Measurements from ENCODE around the gene ETV7.
"Not testable (repeated sequence)": the region's sequence is repeated elsewhere in the genome, so short reads cannot be mapped to it uniquely, and the experiment has no call there.

The ETV7 gene

GRCh38 chr6:36387440-36388303 lies at the start of gene ETV7:
TSS of gene ETV7 (minus strand) at chr6:36387669. CDS start at chr6:36387541, 128 bp downstream.
- DNase-seq (ENCODE audit: low read depth in 2 of 2): peak; percentile 26

- no peak for DNase-seq (ENCODE audit: low read depth in 2 of 2)
Measured at GRCh38 chr6:36436466-36436865, 49.0 kb upstream of the ETV7 start.

- DNase-seq (ENCODE audit: low read depth in 2 of 2): no peak
Measured at GRCh38 chr6:36432151-36432671, 44.7 kb upstream of the ETV7 start.

- no peak for DNase-seq (ENCODE audit: low read depth in 2 of 2)
Measured at GRCh38 chr6:36431197-36431596, 43.7 kb upstream of the ETV7 start.

DNA sequence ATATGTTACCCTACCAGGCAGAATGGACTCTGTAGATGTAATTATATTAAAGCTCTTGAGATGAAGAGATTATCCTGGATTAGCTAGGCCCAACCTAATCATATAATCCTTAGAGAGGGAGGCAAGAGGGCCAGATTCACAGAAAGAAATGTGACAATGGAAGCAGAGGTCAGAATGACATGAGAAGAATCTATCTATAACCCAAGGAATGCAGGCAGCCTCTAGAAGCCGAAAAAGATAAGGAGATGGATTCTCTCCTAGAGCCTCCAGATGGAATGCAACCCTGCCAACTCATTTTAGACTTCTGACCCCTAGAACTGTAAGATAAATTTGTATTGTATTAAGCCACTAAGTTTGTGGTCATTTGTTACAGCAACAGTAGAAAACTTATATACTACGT lies 42.9 kb upstream of the ETV7 start:
- no peak for DNase-seq (ENCODE audit: low read depth in 2 of 2)

- no peak for DNase-seq (ENCODE audit: low read depth in 2 of 2)
Measured at GRCh38 chr6:36428911-36429310, 41.4 kb upstream of the ETV7 start.

DNA sequence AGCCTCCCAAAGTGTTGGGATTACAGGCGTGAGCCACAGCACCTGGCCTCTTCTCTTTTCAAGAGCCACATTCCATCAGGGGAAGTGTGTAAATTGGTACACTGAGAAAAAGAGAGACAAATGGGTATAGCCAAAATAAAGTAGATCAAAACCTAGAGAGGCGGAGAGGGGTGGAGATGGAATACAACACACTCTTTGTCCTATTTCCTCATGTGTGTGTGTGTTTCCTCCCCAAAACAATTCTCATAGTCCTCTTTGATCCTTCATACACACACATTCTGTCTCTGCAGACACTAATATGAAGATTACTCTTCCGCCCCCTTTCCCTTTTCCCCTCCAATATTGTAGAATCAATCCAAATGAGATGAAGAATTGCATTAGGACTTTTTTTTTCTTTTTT lies 39.2 kb upstream of the ETV7 start:
- DNase-seq (ENCODE audit: low read depth in 2 of 2): no peak

GRCh38 chr6:36423101-36423824 lies 35.8 kb upstream of the ETV7 start:
- DNase-seq (ENCODE audit: low read depth in 2 of 2): peak; percentile 96 to 97

GRCh38 chr6:36422714-36423100 lies 35.2 kb upstream of the ETV7 start:
- DNase-seq (ENCODE audit: low read depth in 2 of 2): no peak

DNA sequence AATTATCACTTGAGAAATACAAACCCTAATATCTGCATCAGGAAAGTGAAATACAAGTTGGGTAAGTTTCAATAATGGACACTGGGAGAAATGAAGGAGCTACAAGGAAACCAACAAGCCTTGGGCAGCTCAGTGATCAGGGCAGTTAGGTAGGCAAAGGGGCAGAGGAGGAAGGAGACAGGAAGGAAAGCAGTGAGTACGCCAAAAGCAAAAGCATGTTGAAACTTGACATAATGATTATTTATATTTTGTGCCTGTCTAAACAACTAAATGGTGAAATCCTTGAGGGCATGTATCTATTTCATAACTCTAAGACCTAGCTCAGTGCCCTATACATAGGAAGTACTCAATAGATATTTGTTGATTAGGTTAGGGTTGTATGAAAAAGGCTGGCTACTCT lies 31.8 kb upstream of the ETV7 start:
- no peak for DNase-seq (ENCODE audit: low read depth in 2 of 2)

- DNase-seq (ENCODE audit: low read depth in 2 of 2): no peak
Measured at GRCh38 chr6:36418558-36418957, 31.1 kb upstream of the ETV7 start.

- DNase-seq (ENCODE audit: low read depth in 2 of 2): no peak
Measured at GRCh38 chr6:36414481-36414880, 27.0 kb upstream of the ETV7 start.

- no peak for DNase-seq (ENCODE audit: low read depth in 2 of 2)
Measured at GRCh38 chr6:36413489-36414480, 26.3 kb upstream of the ETV7 start.

DNA sequence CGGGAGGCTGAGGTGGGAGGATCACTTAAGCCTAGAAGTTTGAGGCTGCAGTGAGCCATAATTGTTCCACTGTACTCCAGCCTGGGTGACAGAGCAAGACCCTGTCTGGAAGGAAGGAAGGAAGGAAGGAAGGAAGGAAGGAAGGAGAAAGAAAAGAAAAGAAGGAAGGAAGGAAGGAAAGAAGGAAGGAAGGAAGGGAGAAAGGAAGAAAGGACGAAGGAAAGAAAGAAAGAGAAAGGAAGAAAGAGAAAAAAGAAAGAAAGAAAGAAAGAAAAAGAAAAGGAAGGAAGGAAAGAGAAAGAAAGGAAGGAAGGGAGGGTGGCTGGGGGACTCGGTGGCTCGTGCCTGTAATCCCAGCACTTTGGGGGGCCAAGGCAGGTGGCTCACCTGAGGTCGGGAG lies 22.2 kb upstream of the ETV7 start:
- DNase-seq (ENCODE audit: low read depth in 2 of 2): not testable (repeated sequence)

- no peak for DNase-seq (ENCODE audit: low read depth in 2 of 2)
Measured at GRCh38 chr6:36404164-36404563, 16.7 kb upstream of the ETV7 start.

- no peak for DNase-seq (ENCODE audit: low read depth in 2 of 2)
Measured at GRCh38 chr6:36402481-36402880, 15.0 kb upstream of the ETV7 start.

- no peak for DNase-seq (ENCODE audit: low read depth in 2 of 2)
Measured at GRCh38 chr6:36399970-36400369, 12.5 kb upstream of the ETV7 start.

- DNase-seq (ENCODE audit: low read depth in 2 of 2): no peak
Measured at GRCh38 chr6:36392621-36393020, 5.2 kb upstream of the ETV7 start.

DNA sequence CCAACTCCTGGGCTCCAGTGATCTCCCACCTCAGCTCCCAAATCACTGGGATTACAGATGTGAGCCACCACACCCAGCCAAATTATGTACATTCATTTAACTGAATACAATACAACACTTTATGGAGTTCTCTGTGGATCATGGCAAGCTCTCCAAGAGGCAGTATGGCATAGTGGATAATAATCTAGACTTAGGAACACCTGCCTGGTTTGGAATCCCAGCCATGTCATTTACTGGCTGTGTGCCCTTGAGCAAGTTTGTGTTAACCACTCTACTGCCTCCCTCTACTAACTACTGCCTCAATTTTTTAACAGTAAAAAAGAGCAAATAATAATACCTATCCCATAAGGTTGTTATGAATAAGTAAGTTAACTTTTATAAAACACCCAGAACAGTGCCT lies 1.9 kb upstream of the ETV7 start:
- DNase-seq (ENCODE audit: low read depth in 2 of 2): no peak

DNA sequence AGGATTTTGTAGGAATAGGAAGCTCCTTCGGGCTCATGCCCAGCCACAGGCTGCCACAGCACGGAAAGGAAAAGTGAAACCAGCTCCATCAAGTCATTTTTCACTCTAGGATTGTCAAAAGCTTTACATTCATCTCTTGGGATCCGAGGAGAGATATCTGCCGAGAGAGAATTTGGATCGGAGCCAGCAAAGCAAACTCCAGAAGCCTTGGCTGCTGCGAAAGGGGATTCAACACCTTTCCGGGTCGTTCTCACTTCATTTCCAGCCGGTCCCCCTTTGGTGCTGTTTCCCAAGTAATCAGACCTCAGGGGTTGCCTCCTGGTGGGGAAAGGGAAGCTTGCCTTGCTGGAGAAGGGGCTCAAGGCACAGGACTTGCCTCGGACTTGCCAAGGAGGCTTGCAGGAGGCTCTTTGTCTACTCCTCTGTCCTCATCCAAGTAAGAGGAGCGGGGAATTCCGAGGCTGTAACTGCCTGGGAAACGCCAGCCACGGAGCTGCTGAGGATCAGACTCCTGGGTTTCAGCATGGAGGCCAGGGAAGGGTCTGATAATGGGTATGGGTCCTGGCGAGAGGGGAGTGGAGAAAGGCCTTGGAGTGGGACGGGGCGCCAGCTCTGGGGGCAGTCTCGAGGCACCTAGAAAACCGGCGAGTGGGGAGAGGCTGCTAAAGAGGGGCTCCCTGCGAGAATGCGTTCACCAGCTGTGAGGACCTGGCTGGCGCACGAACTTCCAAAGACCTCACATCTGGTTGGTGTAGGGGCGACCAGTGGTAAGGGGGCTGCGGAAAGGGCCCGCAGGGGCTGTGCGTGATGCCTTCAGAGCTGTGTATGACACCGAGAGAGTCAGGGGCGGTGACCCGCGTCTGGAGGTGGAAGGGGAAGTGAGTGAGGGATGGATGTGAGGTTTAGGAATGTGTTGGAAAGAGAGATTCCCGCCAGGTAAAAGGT lies 702 bp downstream of the ETV7 start:
- DNase-seq (ENCODE audit: low read depth in 2 of 2): no peak

GRCh38 chr6:36384095-36384494 lies 3.4 kb downstream of the ETV7 start:
- DNase-seq (ENCODE audit: low read depth in 2 of 2): no peak

All from stimulated activated CD8-positive, alpha-beta memory T cell treated with anti-CD3 and anti-CD28 coated beads, Interleukin-15, amount 100 ng/mL, for 48 hours (primary cell).